GM12891 (cell line): Measurements from ENCODE around the gene SPATS1.

Experiments
- PAX5 ChIP-seq: IDR thresholded peaks from 2 replicates; pipeline ENCODE4 v1.6.1; 2011; ENCODE audit warnings: low read length, moderate library complexity, mild to moderate bottlenecking; ENCODE audit not compliant: insufficient read depth, severe bottlenecking
- POLR2A ChIP-seq: IDR thresholded peaks from 2 replicates; pipeline ENCODE4 v1.6.1; 2011; ENCODE audit warnings: low read depth, low read length, control low read depth
- POLR2AphosphoS5 ChIP-seq: IDR thresholded peaks from 2 replicates; pipeline ENCODE4 v1.6.1; 2011; ENCODE audit warnings: low read depth, low read length, control low read depth
- POU2F2 ChIP-seq: IDR thresholded peaks from 2 replicates; pipeline ENCODE4 v1.6.1; 2011; ENCODE audit warnings: low read depth, mild to moderate bottlenecking, control low read depth, low read length, moderate library complexity
- SPI1 ChIP-seq: IDR thresholded peaks from 2 replicates; pipeline ENCODE4 v1.6.1; 2011; ENCODE audit warnings: low read depth, low read length, control low read depth
- TAF1 ChIP-seq: IDR thresholded peaks from 2 replicates; pipeline ENCODE4 v1.6.1; 2011; ENCODE audit warnings: low read depth, low read length, control low read depth

DNA sequence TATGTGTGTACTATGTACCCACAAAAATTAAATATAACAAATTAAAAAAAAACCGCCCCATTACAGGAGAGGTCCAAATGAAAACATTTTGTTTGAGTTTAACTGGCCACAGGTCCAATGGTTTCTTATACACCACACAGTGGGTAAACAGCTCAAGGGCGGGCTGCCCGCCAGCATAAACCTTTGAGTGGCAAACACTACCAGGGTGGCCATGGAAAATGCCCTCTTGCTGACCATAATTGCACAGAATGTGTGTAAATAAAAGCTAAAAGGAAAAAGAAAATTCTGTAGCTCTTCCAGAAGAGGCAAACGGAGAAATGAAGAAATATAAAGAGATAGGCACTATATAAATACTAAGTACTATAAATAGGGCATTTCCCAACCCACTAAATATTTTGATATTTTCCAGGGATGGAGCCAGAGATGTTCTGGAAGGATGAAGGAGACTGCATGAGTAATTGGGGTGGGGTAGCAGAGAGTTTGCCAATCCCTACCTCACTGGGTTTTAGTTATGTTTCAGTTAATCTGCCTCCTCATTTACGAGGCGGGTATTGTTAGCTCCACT is 44.0 kb downstream of the SPATS1 start:
- TF ChIP-seq POLR2AphosphoS5, result no peak
- no peak for TF ChIP-seq TAF1
- TF ChIP-seq SPI1, result no peak
- no peak for TF ChIP-seq POLR2A
- TF ChIP-seq PAX5, result no peak
- no peak for TF ChIP-seq POU2F2
